HCT116 (cell line): ENCODE measurements around the gene ARHGAP27. TPM values are rescaled to one million over a fixed set of nuclear protein-coding genes. Genes with fewer than 3 reads are reported as not detected.

Experiments used
- ATAC-seq: fragments of 200-7000 bp; cut with Tn5 transposase; 2 replicates; pipeline ENCODE4 v1.9.1; 2020; ENCODE audit warnings: mild to moderate bottlenecking, moderate library complexity
- BruUV-seq: library from RNA; stranded (reverse); fragments of 400-500 nt; replicated peaks from 2 replicates; lab custom pipeline; 2021; lab: Mats Ljungman, UMichigan
- CTCF ChIA-PET: fragments of 300-600 bp; sonication (Branson Sonifier 250); formaldehyde crosslinking; loops from one replicate; lab custom pipeline; 2021; ENCODE audit warnings: antibody characterized with exemption; lab: Charles Lee
- POLR2A ChIA-PET: fragments of 300-600, 350-600 bp; sonication (Branson Sonifier 250); formaldehyde crosslinking; loops from one replicate; lab custom pipeline; 2021; ENCODE audit warnings: antibody characterized with exemption; lab: Charles Lee
- RAD21 ChIA-PET, 2 experiments: fragments of 300-600 bp; sonication (Branson Sonifier 250); formaldehyde crosslinking; loops; one replicate each; lab custom pipeline; 2023; ENCODE audit warnings: low total read pairs in 2 of 2; ENCODE audit not compliant: uncharacterized antibody in 2 of 2, unreplicated experiment in 2 of 2, low non-redundant PET in 1 of 2; lab: Charles Lee
- DNase-seq: peaks from one replicate; pipeline ENCODE4 v3.0.0-alpha.2; 2010; ENCODE audit warnings: low read depth, low spot score
- H2AFZ ChIP-seq: fragments of 200-600 bp; shearing (Covaris generic), sonication (generic); 2 replicates; pipeline ENCODE4 v1.6.1; 2017; ENCODE audit warnings: low read depth, mixed run types, mixed read lengths, antibody characterized with exemption, low read length; ENCODE audit not compliant: poor library complexity, severe bottlenecking
- H3K27ac ChIP-seq: 2 replicates; pipeline ENCODE4 v1.5.1; 2012; ENCODE audit warnings: low read depth, low read length
- H3K27me3 ChIP-seq: fragments of 200-600 bp; sonication (generic); 2 replicates; pipeline ENCODE4 v1.6.1; 2016; ENCODE audit warnings: mixed run types, low read length, mixed read lengths; ENCODE audit not compliant: insufficient read depth
- H3K36me3 ChIP-seq, 2 experiments: fragments of 200-500 bp in 1 of 2; fragments of 200-600 bp in 1 of 2; sonication (Bioruptor generic) in 1 of 2; sonication (generic) in 1 of 2; 2 replicates each; pipeline versions ENCODE4 v1.5.1 to v1.6.1; 2014 to 2016; ENCODE audit warnings: low read length in 2 of 2, inconsistent platforms in 1 of 2, mixed read lengths in 1 of 2, mixed run types in 1 of 2; ENCODE audit not compliant: insufficient read depth in 2 of 2, control insufficient read depth in 1 of 2
- H3K4me1 ChIP-seq, 2 experiments: fragments of 200-600 bp in 1 of 2; sonication (generic) in 1 of 2; 2 replicates each; pipeline versions ENCODE4 v1.5.1 to v1.6.1; 2012 to 2017; ENCODE audit warnings: low read length in 2 of 2, inconsistent platforms in 1 of 2, mild to moderate bottlenecking in 1 of 2, mixed read lengths in 1 of 2, mixed run types in 1 of 2, moderate library complexity in 1 of 2; ENCODE audit not compliant: insufficient read depth in 2 of 2, control insufficient read depth in 1 of 2
- H3K4me2 ChIP-seq: fragments of 200-600 bp; sonication (generic); 2 replicates; pipeline ENCODE4 v1.6.1; 2017; ENCODE audit warnings: mixed run types, low read length, mixed read lengths
- H3K4me3 ChIP-seq, 2 experiments: fragments of 200-600 bp in 1 of 2; sonication (generic) in 1 of 2; replicated peaks in 1 of 2; 2 replicates each; pipeline ENCODE4 v1.5.1; 2011 to 2016; ENCODE audit warnings: low read length in 2 of 2, control low read depth in 1 of 2, low read depth in 1 of 2, mild to moderate bottlenecking in 1 of 2, mixed read lengths in 1 of 2, mixed run types in 1 of 2
- H3K79me2 ChIP-seq: fragments of 200-600 bp; sonication (generic); 2 replicates; pipeline ENCODE4 v1.6.1; 2017; ENCODE audit warnings: mild to moderate bottlenecking, mixed run types, low read length, moderate library complexity, mixed read lengths; ENCODE audit not compliant: insufficient read depth
- H3K9ac ChIP-seq: fragments of 200-600 bp; sonication (generic); 2 replicates; pipeline ENCODE4 v1.6.1; 2016; ENCODE audit warnings: low read length, mixed read lengths
- H3K9me2 ChIP-seq: fragments of 200-600 bp; sonication (generic), shearing (Covaris generic); 2 replicates; pipeline ENCODE4 v1.6.1; 2017; ENCODE audit warnings: mixed run types, mild to moderate bottlenecking, moderate library complexity; ENCODE audit not compliant: insufficient read depth
- H3K9me3 ChIP-seq, 2 experiments: fragments of 200-500 bp in 1 of 2; fragments of 200-600 bp in 1 of 2; sonication (Bioruptor generic) in 1 of 2; sonication (generic) in 1 of 2; 2 replicates each; pipeline ENCODE4 v1.6.1; 2014 to 2017; ENCODE audit warnings: low read length in 2 of 2, mixed read lengths in 2 of 2, inconsistent platforms in 1 of 2, low read depth in 1 of 2, mild to moderate bottlenecking in 1 of 2, mixed run types in 1 of 2, moderate library complexity in 1 of 2; ENCODE audit not compliant: control insufficient read depth in 1 of 2, insufficient read depth in 1 of 2
- H4K20me1 ChIP-seq: fragments of 200-600 bp; sonication (generic), shearing (Covaris generic); 2 replicates; pipeline ENCODE4 v1.6.1; 2017; ENCODE audit warnings: mixed run types, mild to moderate bottlenecking, moderate library complexity; ENCODE audit not compliant: insufficient read depth
- CBX3 ChIP-seq: IDR thresholded peaks from 2 replicates; pipeline ENCODE4 v1.6.1; 2012; ENCODE audit warnings: low read depth
- CEBPB ChIP-seq: IDR thresholded peaks from 2 replicates; pipeline ENCODE4 v1.6.1; 2012; ENCODE audit warnings: low read depth
- CTCF ChIP-seq, 3 experiments: fragments of 200-600 bp in 1 of 3; sonication (generic) in 1 of 3; IDR thresholded peaks in 2 of 3; conservative IDR thresholded peaks in 1 of 3; 2 replicates each; pipeline ENCODE4 v1.5.1; 2012 to 2017; ENCODE audit warnings: low read depth in 2 of 3, low read length in 2 of 3, antibody characterized with exemption in 1 of 3, borderline replicate concordance in 1 of 3, control low read depth in 1 of 3, mild to moderate bottlenecking in 1 of 3, mixed read lengths in 1 of 3, mixed run types in 1 of 3, moderate library complexity in 1 of 3; ENCODE audit not compliant: insufficient read depth in 1 of 3
- EGR1 ChIP-seq: IDR thresholded peaks from 2 replicates; pipeline ENCODE4 v1.6.1; 2012; ENCODE audit warnings: low read depth
- ELF1 ChIP-seq: IDR thresholded peaks from 2 replicates; pipeline ENCODE4 v1.6.1; 2012; ENCODE audit warnings: low read depth, borderline replicate concordance
- EZH2 ChIP-seq: fragments of 200-600 bp; sonication (generic); IDR thresholded peaks from 2 replicates; pipeline ENCODE4 v1.6.1; 2017; ENCODE audit warnings: antibody characterized with exemption, mixed run types
- EZH2phosphoT487 ChIP-seq: fragments of 200-600 bp; IDR thresholded peaks from 2 replicates; pipeline ENCODE4 v1.6.1; 2018; ENCODE audit warnings: antibody characterized with exemption, borderline replicate concordance
- FOSL1 ChIP-seq: IDR thresholded peaks from 2 replicates; pipeline ENCODE4 v1.6.1; 2012; ENCODE audit warnings: low read depth
- JUND ChIP-seq: IDR thresholded peaks from 2 replicates; pipeline ENCODE4 v1.6.1; 2012
- POLR2A ChIP-seq: IDR thresholded peaks from 2 replicates; pipeline ENCODE4 v1.7.0; 2011; ENCODE audit warnings: borderline replicate concordance; ENCODE audit not compliant: insufficient read depth, insufficient read length; ENCODE audit errors: extremely low read depth
- POLR2AphosphoS5 ChIP-seq: IDR thresholded peaks from 2 replicates; pipeline ENCODE4 v1.6.1; 2011; ENCODE audit warnings: mild to moderate bottlenecking, low read depth, low read length, moderate library complexity
- RAD21 ChIP-seq: IDR thresholded peaks from 2 replicates; pipeline ENCODE4 v1.6.1; 2012; ENCODE audit warnings: low read depth, mild to moderate bottlenecking
- SP1 ChIP-seq: IDR thresholded peaks from 2 replicates; pipeline ENCODE4 v1.6.1; 2012; ENCODE audit warnings: low read depth
- SRF ChIP-seq: IDR thresholded peaks from 2 replicates; pipeline ENCODE4 v1.6.1; 2012; ENCODE audit warnings: low read depth
- YY1 ChIP-seq: IDR thresholded peaks from 2 replicates; pipeline ENCODE4 v1.6.1; 2011; ENCODE audit warnings: low read length, low read depth, moderate library complexity, mild to moderate bottlenecking; ENCODE audit not compliant: insufficient replicate concordance; ENCODE audit errors: extremely low read depth
- ZBTB33 ChIP-seq: IDR thresholded peaks from 2 replicates; pipeline ENCODE4 v1.6.1; 2011; ENCODE audit warnings: mild to moderate bottlenecking, low read length, moderate library complexity; ENCODE audit not compliant: insufficient replicate concordance; ENCODE audit errors: extremely low read depth
- ZFX ChIP-seq: fragments of 450-650 bp; IDR thresholded peaks from 2 replicates; pipeline ENCODE4 v1.6.1; 2017
- ZNF274 ChIP-seq: fragments of 200-500 bp; sonication (Bioruptor generic); IDR thresholded peaks from 2 replicates; pipeline ENCODE4 v1.6.1; 2014; ENCODE audit warnings: mild to moderate bottlenecking, low read depth, low read length, inconsistent platforms
- intact Hi-C: fragments of 100-400 bp; cut with micrococcal nuclease; formaldehyde crosslinking; loops from 2 replicates; pipeline ENCODE4 v1.10.0; 2022
- total RNA-seq: library from RNA; stranded (reverse); gene quantifications from one replicate; pipeline ENCODE4 v1.2.1, GENCODE V29; 2021; ENCODE audit not compliant: unreplicated experiment
- TF ChIP-seq, protein P1 (sequence below): IDR thresholded peaks from 2 replicates; pipeline ENCODE4 v1.6.1; 2012
- TF ChIP-seq, protein P2 (sequence below): IDR thresholded peaks from 2 replicates; pipeline ENCODE4 v1.6.1; 2012; ENCODE audit warnings: low read depth

ARHGAP27 gene
- total RNA-seq, 1 experiment from 2014 or later = 46.7 TPM

DNA sequence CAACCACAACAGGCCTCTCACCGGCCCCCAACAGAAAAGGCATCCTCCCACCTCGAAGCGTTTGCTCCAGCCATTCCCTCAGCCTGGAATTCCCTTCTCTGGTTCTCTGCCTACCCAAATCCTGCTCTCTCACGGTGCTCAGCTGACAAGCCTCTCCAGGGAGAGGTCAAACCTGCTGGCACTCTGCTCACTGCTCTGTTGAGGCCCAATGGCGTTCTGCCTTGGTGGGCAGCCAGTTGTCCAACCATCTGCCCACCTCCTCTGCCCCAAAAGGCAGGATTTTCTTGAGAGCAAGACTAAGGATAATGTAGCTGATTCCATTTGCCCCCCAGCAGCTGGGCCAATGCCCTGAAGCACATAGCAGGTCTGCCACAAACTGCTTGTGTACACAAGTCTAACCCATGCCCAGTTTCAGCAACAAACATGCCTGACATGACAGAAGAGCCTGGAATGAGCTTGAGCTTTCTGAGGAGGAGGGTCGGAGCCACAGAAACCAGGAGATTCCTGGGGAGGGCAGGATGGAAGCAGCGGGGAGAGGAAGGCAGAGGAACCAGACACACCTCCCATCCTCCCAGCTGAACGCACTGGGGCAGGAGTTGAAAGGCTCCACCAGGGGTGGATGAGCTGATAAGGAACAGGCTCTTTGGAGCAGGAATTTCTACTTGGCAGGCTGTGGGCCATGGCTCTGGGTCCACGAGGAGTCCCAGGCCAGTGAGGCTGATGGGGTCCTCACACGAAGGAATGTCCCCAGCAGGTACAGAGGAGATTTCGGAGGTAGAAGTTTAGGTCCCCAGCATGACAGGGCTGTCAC, 23.9 kb downstream of the ARHGAP27 start:
- H3K9me3 ChIP-seq = no peaks in the 10 kb centered on the region
- H3K27me3 ChIP-seq = no peaks in the 10 kb centered on the region
- RAD21 ChIA-PET = no interaction called here
- H3K4me2 ChIP-seq = no peak overlapping the region
- intact Hi-C loops = no loop called here
- DNase-seq (no peak), ATAC-seq (no peak)
- H3K27ac ChIP-seq = no peak overlapping the region
- no peaks in the 10 kb centered on the region for H3K9me2 ChIP-seq
- H4K20me1 ChIP-seq = no peaks in the 10 kb centered on the region
- no peak overlapping the region for H2AFZ ChIP-seq
- H3K4me3 ChIP-seq = no peak overlapping the region
- CTCF ChIA-PET = interaction anchor here (1.2 kb wide), 1 partner anchor 17 kb away, joined by 3 read pairs; no protein-coding TSS in a partner anchor
- TF ChIP-seq, protein P1, sequence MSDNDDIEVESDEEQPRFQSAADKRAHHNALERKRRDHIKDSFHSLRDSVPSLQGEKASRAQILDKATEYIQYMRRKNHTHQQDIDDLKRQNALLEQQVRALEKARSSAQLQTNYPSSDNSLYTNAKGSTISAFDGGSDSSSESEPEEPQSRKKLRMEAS = no peak
- TF ChIP-seq RAD21 = no peak
- no peak for TF ChIP-seq ZBTB33
- no peak for TF ChIP-seq POLR2A
- TF ChIP-seq CBX3 = no peak
- TF ChIP-seq ZFX = no peak
- no peak for TF ChIP-seq SRF
- no peak for TF ChIP-seq ELF1
- TF ChIP-seq EZH2 = no peak
- no peak for TF ChIP-seq YY1
- TF ChIP-seq JUND = no peak
- TF ChIP-seq POLR2AphosphoS5 = no peak
- TF ChIP-seq CTCF (IDR thresholded peaks at IDR 0.05 in 2 of 3, conservative IDR thresholded peaks at IDR 0.05 in 1 of 3; ENCODE audit: borderline replicate concordance in 1 of 3, insufficient read depth in 1 of 3, low read depth in 2 of 3, low read length in 2 of 3) = no peak
- TF ChIP-seq EZH2phosphoT487 = no peak
- TF ChIP-seq, protein P2, sequence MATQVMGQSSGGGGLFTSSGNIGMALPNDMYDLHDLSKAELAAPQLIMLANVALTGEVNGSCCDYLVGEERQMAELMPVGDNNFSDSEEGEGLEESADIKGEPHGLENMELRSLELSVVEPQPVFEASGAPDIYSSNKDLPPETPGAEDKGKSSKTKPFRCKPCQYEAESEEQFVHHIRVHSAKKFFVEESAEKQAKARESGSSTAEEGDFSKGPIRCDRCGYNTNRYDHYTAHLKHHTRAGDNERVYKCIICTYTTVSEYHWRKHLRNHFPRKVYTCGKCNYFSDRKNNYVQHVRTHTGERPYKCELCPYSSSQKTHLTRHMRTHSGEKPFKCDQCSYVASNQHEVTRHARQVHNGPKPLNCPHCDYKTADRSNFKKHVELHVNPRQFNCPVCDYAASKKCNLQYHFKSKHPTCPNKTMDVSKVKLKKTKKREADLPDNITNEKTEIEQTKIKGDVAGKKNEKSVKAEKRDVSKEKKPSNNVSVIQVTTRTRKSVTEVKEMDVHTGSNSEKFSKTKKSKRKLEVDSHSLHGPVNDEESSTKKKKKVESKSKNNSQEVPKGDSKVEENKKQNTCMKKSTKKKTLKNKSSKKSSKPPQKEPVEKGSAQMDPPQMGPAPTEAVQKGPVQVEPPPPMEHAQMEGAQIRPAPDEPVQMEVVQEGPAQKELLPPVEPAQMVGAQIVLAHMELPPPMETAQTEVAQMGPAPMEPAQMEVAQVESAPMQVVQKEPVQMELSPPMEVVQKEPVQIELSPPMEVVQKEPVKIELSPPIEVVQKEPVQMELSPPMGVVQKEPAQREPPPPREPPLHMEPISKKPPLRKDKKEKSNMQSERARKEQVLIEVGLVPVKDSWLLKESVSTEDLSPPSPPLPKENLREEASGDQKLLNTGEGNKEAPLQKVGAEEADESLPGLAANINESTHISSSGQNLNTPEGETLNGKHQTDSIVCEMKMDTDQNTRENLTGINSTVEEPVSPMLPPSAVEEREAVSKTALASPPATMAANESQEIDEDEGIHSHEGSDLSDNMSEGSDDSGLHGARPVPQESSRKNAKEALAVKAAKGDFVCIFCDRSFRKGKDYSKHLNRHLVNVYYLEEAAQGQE = no peak
- TF ChIP-seq SP1 = no peak
- no peak for TF ChIP-seq CEBPB
- TF ChIP-seq ZNF274 = no peak
- no peak for TF ChIP-seq EGR1
- TF ChIP-seq FOSL1 = no peak
- no TSS peak for BruUV-seq
- POLR2A ChIA-PET = no interaction called here
- no peak overlapping the region for H3K9ac ChIP-seq
- peaks cover 0 to 15% of the 10 kb centered on the region in 2 experiments; a peak in 1 of 4 replicates for H3K4me1 ChIP-seq
- peaks cover 25% of the 10 kb centered on the region; the same call in 1 of the 2 replicates for H3K79me2 ChIP-seq
- H3K36me3 ChIP-seq = peaks cover 0 to 11% of the 10 kb centered on the region in 2 experiments; a peak in 2 of 4 replicates
